Neuron (in vitro differentiated cells): Measurements from ENCODE around the gene MAP3K5.
"Not testable (repeated sequence)": the region's sequence is repeated elsewhere in the genome, so short reads cannot be mapped to it uniquely, and the experiment has no call there.

ENCODE experiments used
- H2AFZ ChIP-seq: one replicate; pipeline ENCODE4 v1.6.1; 2013; ENCODE audit warnings: low read depth, mild to moderate bottlenecking, inconsistent platforms, low read length, moderate library complexity
- H3K27me3 ChIP-seq: one replicate; pipeline ENCODE4 v1.6.1; 2013; ENCODE audit warnings: low read length; ENCODE audit not compliant: insufficient read depth
- H3K36me3 ChIP-seq: one replicate; pipeline ENCODE4 v1.6.1; 2013; ENCODE audit warnings: low read length; ENCODE audit not compliant: insufficient read depth
- H3K4me1 ChIP-seq: one replicate; pipeline ENCODE4 v1.6.1; 2013; ENCODE audit warnings: low read length; ENCODE audit not compliant: insufficient read depth
- H3K4me3 ChIP-seq: 2 replicates; pipeline ENCODE4 v1.5.1; 2013; ENCODE audit warnings: mild to moderate bottlenecking, low read length, moderate library complexity
- H3K9me3 ChIP-seq: one replicate; pipeline ENCODE4 v1.6.1; 2013; ENCODE audit warnings: low read length

Gene MAP3K5

GRCh38 chr6:136712642-136713041 lies 79.6 kb downstream of the MAP3K5 start:
- H3K4me1 ChIP-seq, H3K4me3 ChIP-seq, H3K9me3 ChIP-seq, H3K36me3 ChIP-seq, H2AFZ ChIP-seq, H3K27me3 ChIP-seq: not testable (repeated sequence)

GRCh38 chr6:136711644-136712043 lies 80.6 kb downstream of the MAP3K5 start:
- no peak overlapping the region for H2AFZ ChIP-seq

GRCh38 chr6:136710877-136711552 lies 81.3 kb downstream of the MAP3K5 start:
- no peaks in the 10 kb centered on the region for H3K36me3 ChIP-seq
- H3K9me3 ChIP-seq: no peaks in the 10 kb centered on the region
- H3K27me3 ChIP-seq: no peaks in the 10 kb centered on the region
- no peak overlapping the region for H3K4me3 ChIP-seq
- H2AFZ ChIP-seq: no peak overlapping the region
- no peaks in the 10 kb centered on the region for H3K4me1 ChIP-seq

More at GRCh38 chr6:136711644-136712043, 80.6 kb downstream of the MAP3K5 start:
- Histone ChIP-seq H3K4me3 (no peak overlapping the region), H3K9me3 (no peaks in the 10 kb centered on the region), H3K36me3 (no peaks in the 10 kb centered on the region), H3K4me1 (no peaks in the 10 kb centered on the region), H3K27me3 (no peaks in the 10 kb centered on the region)

- H3K27me3 ChIP-seq: no peaks in the 10 kb centered on the region
- H2AFZ ChIP-seq: no peak overlapping the region
- H3K9me3 ChIP-seq: no peaks in the 10 kb centered on the region
- no peaks in the 10 kb centered on the region for H3K36me3 ChIP-seq
- H3K4me3 ChIP-seq: no peak overlapping the region
- H3K4me1 ChIP-seq: no peaks in the 10 kb centered on the region
Measured at GRCh38 chr6:136709429-136709828, 82.8 kb downstream of the MAP3K5 start.

GRCh38 chr6:136706430-136706829 lies 85.8 kb downstream of the MAP3K5 start:
- Histone ChIP-seq H3K4me1 (no peaks in the 10 kb centered on the region), H2AFZ (no peak overlapping the region), H3K9me3 (no peaks in the 10 kb centered on the region), H3K36me3 (no peaks in the 10 kb centered on the region), H3K27me3 (no peaks in the 10 kb centered on the region), H3K4me3 (no peak overlapping the region)

- H3K4me1 ChIP-seq: no peaks in the 10 kb centered on the region
- H3K4me3 ChIP-seq: no peak overlapping the region
- H2AFZ ChIP-seq: no peak overlapping the region
- no peaks in the 10 kb centered on the region for H3K36me3 ChIP-seq
- H3K27me3 ChIP-seq: no peaks in the 10 kb centered on the region
- no peaks in the 10 kb centered on the region for H3K9me3 ChIP-seq
Measured at GRCh38 chr6:136703331-136703865, 88.9 kb downstream of the MAP3K5 start.

- Histone ChIP-seq H3K9me3 (no peaks in the 10 kb centered on the region), H3K4me1 (peaks cover 2% of the 10 kb centered on the region), H2AFZ (no peak overlapping the region), H3K4me3 (no peak overlapping the region), H3K27me3 (no peaks in the 10 kb centered on the region), H3K36me3 (no peaks in the 10 kb centered on the region)
Measured at GRCh38 chr6:136701045-136701444, 91.2 kb downstream of the MAP3K5 start.

- Histone ChIP-seq H3K36me3 (no peaks in the 10 kb centered on the region), H3K27me3 (no peaks in the 10 kb centered on the region), H3K4me3 (no peak overlapping the region), H2AFZ (no peak overlapping the region), H3K9me3 (no peaks in the 10 kb centered on the region), H3K4me1 (peaks cover 6% of the 10 kb centered on the region)
Measured at GRCh38 chr6:136699358-136699757, 92.9 kb downstream of the MAP3K5 start.

GRCh38 chr6:136696783-136697364 lies 95.4 kb downstream of the MAP3K5 start:
- Histone ChIP-seq H3K27me3 (no peaks in the 10 kb centered on the region), H3K36me3 (no peaks in the 10 kb centered on the region), H3K4me1 (peaks cover 6% of the 10 kb centered on the region), H2AFZ (no peak overlapping the region), H3K9me3 (no peaks in the 10 kb centered on the region), H3K4me3 (no peak overlapping the region)

- Histone ChIP-seq H3K36me3 (no peaks in the 10 kb centered on the region), H3K4me1 (peaks cover 6% of the 10 kb centered on the region), H2AFZ (no peak overlapping the region), H3K27me3 (no peaks in the 10 kb centered on the region), H3K9me3 (no peaks in the 10 kb centered on the region), H3K4me3 (no peak overlapping the region)
Measured at GRCh38 chr6:136696238-136696637, 96.0 kb downstream of the MAP3K5 start.

- no peaks in the 10 kb centered on the region for H3K36me3 ChIP-seq
- H3K4me3 ChIP-seq: no peak overlapping the region
- no peaks in the 10 kb centered on the region for H3K27me3 ChIP-seq
- peaks cover 6% of the 10 kb centered on the region for H3K4me1 ChIP-seq
- H3K9me3 ChIP-seq: no peaks in the 10 kb centered on the region
- no peak overlapping the region for H2AFZ ChIP-seq
Measured at GRCh38 chr6:136695412-136695811, 96.9 kb downstream of the MAP3K5 start.

GRCh38 chr6:136693090-136693489 lies 99.2 kb downstream of the MAP3K5 start:
- Histone ChIP-seq H2AFZ (no peak overlapping the region), H3K27me3 (no peaks in the 10 kb centered on the region), H3K9me3 (no peaks in the 10 kb centered on the region), H3K4me3 (no peak overlapping the region), H3K36me3 (no peaks in the 10 kb centered on the region), H3K4me1 (peaks cover 6% of the 10 kb centered on the region)

- H3K4me3 ChIP-seq, H3K36me3 ChIP-seq, H3K4me1 ChIP-seq, H3K27me3 ChIP-seq, H2AFZ ChIP-seq, H3K9me3 ChIP-seq: not testable (repeated sequence)
Measured at GRCh38 chr6:136687894-136688293, 104.4 kb downstream of the MAP3K5 start.
